ENCODE measurements around the gene GSG1L2.

Gene GSG1L2

GRCh38 chr17:9821921-9822320 lies at the start of gene GSG1L2:
GSG1L2 (minus strand) TSS chr17:9822079; CDS start chr17:9822071, 8 bp downstream.
- DNase-seq (ENCODE audit: low read depth in 2 of 2): no peak

DNA sequence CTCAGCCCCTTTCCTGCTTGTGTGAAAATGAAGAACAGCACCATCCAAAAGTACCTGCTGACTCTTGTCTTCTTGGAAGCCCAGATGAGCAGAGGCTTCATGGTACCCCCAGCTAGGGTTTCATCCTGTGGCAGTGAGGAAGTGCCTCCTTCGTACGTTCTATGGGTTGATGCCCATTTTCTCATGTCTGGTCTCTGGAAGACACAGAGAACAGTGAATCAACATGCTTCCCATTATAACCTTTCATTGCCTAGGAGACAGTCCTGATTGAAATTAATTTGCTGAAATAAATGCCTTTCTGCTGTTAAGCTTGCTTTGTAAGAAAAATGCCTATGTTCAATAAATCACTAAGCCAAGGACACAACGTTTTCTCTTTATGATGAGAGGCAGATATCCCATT lies 46.7 kb upstream of the GSG1L2 start:
- DNase-seq (ENCODE audit: low read depth in 2 of 2): no peak

DNA sequence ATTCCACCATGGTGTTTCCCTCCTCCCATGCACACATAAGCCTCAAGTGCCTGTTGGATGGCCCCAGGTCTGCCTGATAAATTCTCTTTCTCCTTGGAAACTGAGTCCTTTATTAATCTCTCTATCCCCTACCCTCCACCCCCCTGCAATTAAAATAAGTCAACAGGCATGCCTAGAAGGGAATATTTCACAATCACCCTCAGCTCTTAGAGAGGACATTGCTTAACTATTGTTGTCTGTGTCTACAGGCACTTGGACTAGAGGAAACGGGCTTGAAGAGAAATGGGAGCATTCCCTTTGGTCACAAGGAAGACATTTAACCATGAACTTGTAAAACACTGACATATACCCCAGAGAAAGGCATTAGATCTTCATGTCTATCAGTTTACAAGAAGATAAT lies 43.7 kb upstream of the GSG1L2 start:
- no peak for DNase-seq (ENCODE audit: low read depth in 2 of 2)

- no peak for DNase-seq (ENCODE audit: low read depth in 2 of 2)
Observed at GRCh38 chr17:9862949-9863348, 41.1 kb upstream of the GSG1L2 start.

DNA sequence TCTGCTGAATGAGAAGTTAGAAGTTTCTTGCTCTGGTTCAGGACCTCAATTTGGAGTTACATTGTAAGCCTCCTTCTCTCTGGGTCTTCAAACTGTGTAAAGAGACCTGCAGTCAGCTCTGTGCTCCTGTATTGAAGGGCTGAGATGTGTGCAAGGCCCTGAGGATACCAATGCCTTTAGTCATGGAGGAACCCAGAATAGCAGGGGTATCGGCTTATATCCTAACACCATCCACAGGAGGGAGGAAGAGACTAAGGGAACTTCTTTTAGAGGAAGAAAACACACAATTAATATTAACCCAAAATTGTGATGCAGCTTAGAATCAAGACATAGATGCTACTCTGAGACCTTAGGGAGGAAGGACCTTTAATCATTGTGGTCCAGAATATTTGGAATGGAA lies 40.3 kb upstream of the GSG1L2 start:
- DNase-seq (ENCODE audit: low read depth in 2 of 2): no peak

GRCh38 chr17:9860851-9861250 lies 39.0 kb upstream of the GSG1L2 start:
- DNase-seq (ENCODE audit: low read depth in 2 of 2): no peak

DNA sequence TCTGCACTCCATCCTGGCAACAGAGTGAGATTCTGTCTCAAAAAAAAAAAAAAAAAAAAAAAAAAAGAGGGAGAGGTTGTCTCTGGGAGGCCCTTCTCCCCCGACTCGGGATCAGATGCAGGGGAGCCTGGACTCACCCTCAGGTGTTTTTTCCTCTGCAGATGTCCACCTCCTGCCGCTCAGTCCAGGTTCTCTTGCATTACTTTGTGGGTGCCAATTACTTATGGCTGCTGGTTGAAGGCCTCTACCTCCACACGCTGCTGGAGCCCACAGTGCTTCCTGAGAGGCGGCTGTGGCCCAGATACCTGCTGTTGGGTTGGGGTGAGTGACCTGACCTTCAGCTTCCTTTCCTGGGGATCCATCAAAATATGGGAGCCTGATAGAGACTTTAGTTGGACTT lies 37.9 kb upstream of the GSG1L2 start:
- DNase-seq (ENCODE audit: low read depth in 2 of 2): no peak

DNA sequence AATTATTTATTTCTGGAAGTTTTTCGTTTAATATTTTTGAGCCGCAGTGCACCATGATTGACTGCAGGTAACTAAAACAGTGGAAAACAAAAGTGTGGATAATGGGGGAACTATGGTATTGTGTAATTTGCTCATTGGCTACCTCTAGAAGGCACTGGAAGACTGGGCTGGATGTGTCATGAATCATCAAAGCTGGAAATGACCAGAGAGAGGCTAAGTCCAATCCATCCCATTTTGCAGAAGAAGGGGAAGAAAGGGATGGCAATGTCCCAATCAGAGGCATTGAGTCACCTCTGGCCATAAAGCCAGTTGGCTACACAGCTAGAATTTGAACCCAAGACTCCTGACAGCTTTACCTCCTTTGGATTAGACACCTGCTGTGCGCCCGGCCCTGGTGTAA lies 33.2 kb upstream of the GSG1L2 start:
- DNase-seq (ENCODE audit: low read depth in 2 of 2): no peak

- DNase-seq (ENCODE audit: low read depth in 2 of 2): no peak
Observed at GRCh38 chr17:9854255-9854654, 32.4 kb upstream of the GSG1L2 start.

GRCh38 chr17:9850151-9850550 lies 28.3 kb upstream of the GSG1L2 start:
- no peak for DNase-seq (ENCODE audit: low read depth in 2 of 2)

DNA sequence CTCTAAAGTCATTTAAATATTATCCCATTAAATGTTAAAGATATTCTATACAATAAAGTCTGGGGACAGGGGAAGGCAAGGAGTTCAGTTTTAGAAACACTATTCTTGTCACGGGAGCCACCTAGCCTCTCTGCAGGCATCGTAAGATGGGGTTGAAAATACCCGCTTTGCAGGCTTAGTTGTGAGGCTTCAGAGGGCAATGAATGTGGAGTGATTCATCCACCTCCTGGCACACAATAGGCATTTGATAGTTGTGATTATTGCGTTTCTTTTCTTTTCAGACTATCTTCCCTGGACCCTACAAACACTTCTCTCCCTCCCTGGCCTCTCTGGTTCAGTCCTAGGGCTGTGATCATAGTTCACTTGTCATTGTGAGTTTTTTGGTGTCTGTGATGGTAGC lies 23.4 kb upstream of the GSG1L2 start:
- no peak for DNase-seq (ENCODE audit: low read depth in 2 of 2)

DNA sequence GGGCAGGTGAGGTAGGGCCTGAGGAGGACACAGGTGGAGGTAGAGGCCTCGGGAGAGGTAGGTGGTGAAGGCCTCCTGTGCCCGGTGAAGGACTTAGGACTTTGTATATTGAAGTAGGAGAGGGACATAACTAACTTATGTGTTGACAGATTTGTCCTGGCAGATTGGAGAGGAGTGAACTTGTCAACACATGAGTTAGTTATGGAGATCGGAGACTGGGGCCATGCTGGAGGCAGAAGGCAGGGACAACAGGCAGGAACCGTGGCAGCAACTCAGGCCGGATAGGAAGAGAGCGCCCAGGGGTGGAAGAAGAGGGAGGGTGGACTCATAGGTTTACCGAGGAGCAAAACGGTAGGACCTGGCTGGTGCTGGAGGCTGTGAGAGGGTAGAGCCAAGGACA lies 22.3 kb upstream of the GSG1L2 start:
- DNase-seq (ENCODE audit: low read depth in 2 of 2): no peak

GRCh38 chr17:9843152-9844010 lies 21.5 kb upstream of the GSG1L2 start:
- no peak for DNase-seq (ENCODE audit: low read depth in 2 of 2)

DNA sequence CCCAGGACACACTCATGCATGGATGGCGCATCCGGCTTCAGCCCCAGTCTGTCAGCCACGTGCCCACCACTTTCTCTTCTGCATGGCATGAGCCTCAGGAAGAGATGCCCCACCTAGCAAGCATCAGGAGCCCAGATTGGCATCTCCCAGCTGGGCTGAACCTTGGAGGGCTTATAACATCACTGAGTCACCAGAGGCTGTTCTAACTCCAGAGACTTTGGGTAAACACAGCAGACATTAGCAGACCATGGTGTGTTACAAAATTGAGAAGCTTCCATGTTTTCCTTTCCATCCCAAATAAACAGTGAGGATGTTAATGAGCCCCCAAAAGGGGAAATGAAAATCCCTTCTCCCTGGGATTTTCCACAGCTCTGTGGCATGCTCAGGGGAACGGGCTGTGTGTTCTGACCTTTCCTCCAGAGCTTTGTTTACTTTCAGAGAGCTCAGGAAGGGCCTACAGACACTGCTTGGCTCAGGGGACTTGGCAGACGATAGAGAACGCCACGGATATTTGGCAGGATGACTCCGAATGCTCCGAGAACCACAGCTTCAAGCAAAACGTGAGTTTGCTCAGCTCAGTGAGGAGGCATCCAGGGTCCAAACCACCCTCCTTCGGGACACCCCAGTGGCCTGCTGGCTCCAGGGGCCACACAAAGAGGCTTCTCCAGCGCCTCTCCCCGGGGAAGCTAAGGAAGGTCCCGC lies 20.3 kb upstream of the GSG1L2 start:
- no peak for DNase-seq (ENCODE audit: low read depth in 2 of 2)

DNA sequence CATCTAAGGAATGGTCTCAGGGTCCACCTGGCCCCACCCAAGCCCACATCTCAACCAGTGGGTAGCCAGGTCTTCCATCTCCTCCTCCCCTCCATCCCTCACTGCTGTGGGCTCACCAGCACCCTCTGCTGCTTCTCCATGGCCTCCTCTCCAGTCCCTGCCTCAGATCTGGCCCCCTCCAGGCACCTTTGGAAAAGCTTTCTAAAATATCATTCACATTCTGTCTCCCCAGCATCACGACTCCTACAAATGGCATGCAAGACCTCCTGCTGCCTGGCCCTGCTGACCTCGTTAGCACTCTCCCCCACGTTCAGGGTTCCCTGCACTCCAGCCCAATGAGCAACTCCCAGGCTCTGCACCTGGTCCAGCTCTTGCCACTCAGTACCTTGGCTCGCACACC lies 17.6 kb upstream of the GSG1L2 start:
- DNase-seq (ENCODE audit: low read depth in 2 of 2): no peak

- no peak for DNase-seq (ENCODE audit: low read depth in 2 of 2)
Observed at GRCh38 chr17:9837551-9838471, 15.9 kb upstream of the GSG1L2 start.

DNA sequence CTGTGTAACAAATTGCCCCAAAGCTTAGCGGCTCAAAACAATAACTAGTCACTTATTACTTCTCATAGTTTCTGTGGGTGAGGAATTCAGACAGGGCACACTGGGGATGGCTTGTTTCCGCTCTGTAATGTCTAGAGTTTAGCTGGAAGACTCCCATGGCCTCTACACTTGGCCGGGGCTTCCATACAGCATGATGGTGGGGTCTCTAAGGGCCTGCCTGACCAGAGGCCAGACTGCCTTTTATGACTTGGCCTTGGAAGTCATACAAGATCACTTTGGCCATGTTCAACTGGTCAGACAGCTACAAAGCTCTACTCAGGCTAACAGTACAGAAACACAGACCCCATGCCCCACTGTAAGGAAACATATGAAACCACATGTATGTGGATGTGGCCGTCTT lies 12.0 kb upstream of the GSG1L2 start:
- DNase-seq (ENCODE audit: low read depth in 2 of 2): no peak

DNA sequence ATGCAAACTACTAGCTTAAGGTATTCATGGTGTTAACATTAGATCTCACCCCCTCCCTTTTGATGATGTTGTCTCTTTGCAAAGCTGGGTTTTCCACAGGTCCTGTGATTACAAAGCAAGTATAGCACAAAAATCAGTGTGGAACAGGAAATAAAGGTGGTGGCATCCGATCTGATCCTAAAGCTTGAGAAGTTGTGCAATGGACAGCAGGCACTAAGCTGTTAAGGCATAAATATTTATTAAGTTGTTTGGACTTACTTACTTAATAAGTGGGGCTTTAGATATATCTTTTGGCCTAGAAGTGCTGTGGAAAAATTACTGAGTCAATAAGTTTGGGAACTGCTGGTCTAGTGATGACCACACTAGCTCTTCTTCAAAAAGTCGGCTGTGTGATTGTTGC lies 8.8 kb upstream of the GSG1L2 start:
- DNase-seq (ENCODE audit: low read depth in 2 of 2): no peak

DNA sequence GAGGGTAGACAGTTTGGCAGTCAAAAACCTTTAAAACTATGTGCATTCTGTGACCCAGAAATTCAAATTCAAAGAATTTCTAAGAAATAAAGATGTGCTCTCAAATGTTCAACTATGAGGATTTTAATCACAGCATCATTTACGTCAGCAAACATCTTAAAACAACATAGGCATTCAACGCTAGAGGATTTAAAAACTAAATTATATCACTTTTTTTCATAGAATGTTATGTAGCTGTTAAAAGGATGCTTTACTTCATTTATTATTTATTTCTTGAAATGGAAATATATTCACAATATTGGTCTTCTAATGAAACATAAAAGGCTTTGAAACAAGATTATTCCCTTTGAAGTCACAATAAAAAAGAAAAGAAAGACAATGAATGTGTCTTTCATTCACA lies 7.5 kb upstream of the GSG1L2 start:
- no peak for DNase-seq (ENCODE audit: low read depth in 2 of 2)

GRCh38 chr17:9828296-9829295 lies 6.7 kb upstream of the GSG1L2 start:
- no peak for DNase-seq (ENCODE audit: low read depth in 2 of 2)

DNA sequence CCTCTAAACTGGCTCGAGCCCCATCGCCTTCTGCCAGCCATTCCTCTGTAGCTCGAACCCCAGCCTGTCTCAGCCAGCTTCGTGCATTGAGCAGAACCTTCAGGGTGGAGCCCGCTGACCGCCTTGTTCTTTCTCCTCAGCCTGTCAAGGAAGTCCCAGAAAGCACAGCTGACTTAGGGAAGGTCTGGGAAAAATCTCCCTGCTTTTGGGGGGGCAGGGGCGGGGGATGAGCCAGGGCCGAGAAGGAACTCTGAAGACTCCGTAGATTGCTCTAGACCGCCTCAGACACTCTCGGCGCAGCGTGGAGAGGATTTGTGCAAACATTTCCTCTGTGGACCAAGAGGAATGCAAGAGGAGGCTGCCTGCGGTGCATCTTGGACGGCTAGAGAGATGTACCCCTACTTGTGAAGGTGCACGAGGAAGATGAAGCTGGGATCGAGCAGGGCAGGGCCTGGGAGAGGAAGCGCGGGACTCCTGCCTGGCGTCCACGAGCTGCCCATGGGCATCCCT lies 3.8 kb upstream of the GSG1L2 start, which contains the start of gene GLP2R:
Gene GLP2R, plus strand, starts transcription at position 284 of the 510 bp plus-strand sequence. Its CDS starts 140 bp downstream, at position 424.
- DNase-seq (ENCODE audit: low read depth in 2 of 2): no peak

Measured in activated CD4-positive, alpha-beta T cell treated with anti-CD3 and anti-CD28 coated beads for 24 hours (primary cell).